Adrenal gland (tissue), 12 donors: ENCODE data around the gene GABRB3. TPM values are rescaled to one million over a fixed set of nuclear protein-coding genes. Genes with fewer than 3 reads are reported as not detected.

Source experiments
- DNase-seq, 7 donors: peaks; one replicate each; pipeline ENCODE4 v3.0.0-alpha.2; 2019 to 2020
- H3K27ac ChIP-seq, 5 donors: fragments of 200-600 bp; sonication (generic) in 4 of 5; 1 replicate in 3 of 5; 2 replicates in 2 of 5; pipeline versions ENCODE4 v1.5.1 to v1.8.0; 2016 to 2020; ENCODE audit warnings: mild to moderate bottlenecking in 1 of 5
- H3K27me3 ChIP-seq: fragments of 200-600 bp; 2 replicates; pipeline ENCODE4 v1.8.0; 2021
- H3K36me3 ChIP-seq, 2 donors: fragments of 200-600 bp; replicated peaks in 1 of 2; 1 replicate in 1 of 2; 2 replicates in 1 of 2; pipeline versions ENCODE4 v1.5.1 to v1.8.0; 2018 to 2022
- H3K4me1 ChIP-seq, 2 donors: fragments of 200-600 bp; replicated peaks in 1 of 2; 1 replicate in 1 of 2; 2 replicates in 1 of 2; pipeline versions ENCODE4 v1.5.1 to v1.8.0; 2018 to 2021
- H3K4me3 ChIP-seq, 4 donors: fragments of 200-600 bp; sonication (generic) in 3 of 4; one replicate each; pipeline ENCODE4 v1.5.1; 2016 to 2018
- H3K9me3 ChIP-seq, 3 donors: fragments of 200-600 bp; sonication (generic) in 1 of 3; replicated peaks in 1 of 3; 1 replicate in 2 of 3; 2 replicates in 1 of 3; pipeline versions ENCODE4 v1.5.1 to v1.8.0; 2016 to 2021
- POLR2A ChIP-seq, 2 donors: fragments of 450-650 bp; IDR thresholded peaks; one replicate each; pipeline ENCODE4 v1.6.1; 2017; ENCODE audit warnings: antibody characterized with exemption in 2 of 2, mild to moderate bottlenecking in 2 of 2, moderate library complexity in 1 of 2
- WGBS, 4 donors: extraction: QIAGEN DNeasy Blood & Tissue Kit in 2 of 4; methylation state at CpG; one replicate each; pipeline versions ENCODE4 v1.1.5 to v1.1.7; 2013 to 2017; 5-methylcytosine and 5-hydroxymethylcytosine counted together
- intact Hi-C, 2 donors: fragments of 100-400 bp; cut with DNase I; formaldehyde crosslinking; loops; one replicate each; pipeline versions ENCODE4 v1.14.1 to v1.15.0; 2022 to 2023
- polyA plus RNA-seq, 3 donors: library from polyadenylated mRNA; stranded (reverse); fragments of 200-250 nt in 2 of 3; fragments of 350-450 nt in 1 of 3; fragmentation: Illumina TruSeq in 1 of 3; extraction: RNeasy Lipid Tissue Mini Kit (QIAGEN cat#74804) in 1 of 3; gene quantifications; one replicate each; pipeline ENCODE4 v1.2.3, GENCODE V29; 2013 to 2014
- total RNA-seq, 9 donors: library from RNA; depleted of rRNA in 4 of 9; stranded (reverse); fragments of >200 nt in 4 of 9; fragments of 120-200 nt in 1 of 9; fragmentation: NEBNext Ultra II Directional in 1 of 9; extraction: Animal tissue kit (Norgen Biotek cat#: 25700) in 1 of 9; gene quantifications; one replicate each; pipeline versions ENCODE4 v1.1.0 to v1.2.4, GENCODE V29; 2013 to 2023
- TF ChIP-seq, protein P1 (sequence below), 6 experiments: fragments of 450-650 bp in 4 of 6; fragments of 200-600 bp in 2 of 6; sonication (generic) in 1 of 6; IDR thresholded peaks; 1 replicate in 5 of 6; 2 replicates in 1 of 6; pipeline versions ENCODE4 v1.5.1 to v1.8.0; 2016 to 2021; ENCODE audit warnings: antibody characterized with exemption in 6 of 6, mild to moderate bottlenecking in 2 of 6, moderate library complexity in 1 of 6
- donor health status: healthy with polysubstance abuse.
- donor health status: Bipolar disorder and iron deficiency.
- donor health status: DM: yes; HTN: yes; CAD: no.
- donor health status: DM: no; HTN: no; CAD: no.
- donor health status: DM: no; HTN: no; CAD: no.
- donor health status: DM: yes; HTN: yes; CAD: no.

The GABRB3 gene
- total and polyA plus RNA-seq, 12 donors: 0.95 to 13.3 (median 2.8) TPM

DNA sequence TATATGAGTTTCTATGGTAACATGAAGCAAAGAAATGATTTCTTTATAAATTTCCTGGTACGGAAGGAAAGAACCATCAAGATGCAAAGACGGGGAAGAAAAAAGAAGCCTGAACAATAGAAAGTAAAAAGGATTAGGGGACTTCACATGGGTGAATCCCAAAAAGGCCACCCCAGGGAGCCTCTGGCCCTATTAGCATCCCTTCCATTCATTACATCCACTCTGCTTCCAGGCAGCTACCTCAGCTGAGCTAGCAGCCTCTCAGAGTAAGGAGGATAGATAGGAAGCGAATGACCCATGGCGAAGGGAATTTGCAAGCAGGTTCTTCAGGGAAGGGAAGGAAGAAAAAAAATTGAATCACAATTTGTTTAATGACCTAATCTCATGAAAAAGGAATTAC, 81.6 kb downstream of the GABRB3 start:
- TF ChIP-seq, protein P1, sequence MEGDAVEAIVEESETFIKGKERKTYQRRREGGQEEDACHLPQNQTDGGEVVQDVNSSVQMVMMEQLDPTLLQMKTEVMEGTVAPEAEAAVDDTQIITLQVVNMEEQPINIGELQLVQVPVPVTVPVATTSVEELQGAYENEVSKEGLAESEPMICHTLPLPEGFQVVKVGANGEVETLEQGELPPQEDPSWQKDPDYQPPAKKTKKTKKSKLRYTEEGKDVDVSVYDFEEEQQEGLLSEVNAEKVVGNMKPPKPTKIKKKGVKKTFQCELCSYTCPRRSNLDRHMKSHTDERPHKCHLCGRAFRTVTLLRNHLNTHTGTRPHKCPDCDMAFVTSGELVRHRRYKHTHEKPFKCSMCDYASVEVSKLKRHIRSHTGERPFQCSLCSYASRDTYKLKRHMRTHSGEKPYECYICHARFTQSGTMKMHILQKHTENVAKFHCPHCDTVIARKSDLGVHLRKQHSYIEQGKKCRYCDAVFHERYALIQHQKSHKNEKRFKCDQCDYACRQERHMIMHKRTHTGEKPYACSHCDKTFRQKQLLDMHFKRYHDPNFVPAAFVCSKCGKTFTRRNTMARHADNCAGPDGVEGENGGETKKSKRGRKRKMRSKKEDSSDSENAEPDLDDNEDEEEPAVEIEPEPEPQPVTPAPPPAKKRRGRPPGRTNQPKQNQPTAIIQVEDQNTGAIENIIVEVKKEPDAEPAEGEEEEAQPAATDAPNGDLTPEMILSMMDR (IDR thresholded peaks at IDR 0.05): no peak
- no peak for TF ChIP-seq POLR2A (IDR thresholded peaks at IDR 0.05)
- WGBS, 4 donors: 59 to 69% (median 63%) methylated on average over 4 of the region's 4 CpGs
- no peaks in the 10 kb centered on the region for H3K4me1 ChIP-seq
- no peak for DNase-seq
- no peak overlapping the region for H3K4me3 ChIP-seq
- no peak overlapping the region for H3K27ac ChIP-seq
- intact Hi-C loops: no loop called here
- no peaks in the 10 kb centered on the region for H3K36me3 ChIP-seq
- H3K27me3 ChIP-seq: no peaks in the 10 kb centered on the region
- no peaks in the 10 kb centered on the region for H3K9me3 ChIP-seq

DNA sequence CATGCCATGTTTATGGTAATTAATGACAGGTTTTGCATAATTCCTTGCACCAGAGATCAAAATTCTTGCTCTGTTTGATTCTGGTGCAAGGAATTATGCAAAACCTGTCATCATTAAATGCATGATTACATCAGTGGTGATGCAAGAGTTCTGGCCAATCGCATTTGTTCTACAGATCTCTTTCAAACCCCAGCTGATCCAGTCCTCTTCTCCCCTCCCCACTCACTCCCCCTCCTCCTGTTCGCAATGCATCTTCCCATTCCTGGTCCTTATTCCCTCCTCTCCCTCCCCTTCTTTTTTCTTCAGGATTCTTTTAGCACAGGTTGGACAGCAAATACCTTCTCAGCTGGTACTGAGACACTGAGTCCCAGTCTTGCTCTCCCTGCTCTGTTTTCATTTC, 82.1 kb downstream of the GABRB3 start:
- no peaks in the 10 kb centered on the region for H3K36me3 ChIP-seq
- H3K9me3 ChIP-seq: no peaks in the 10 kb centered on the region
- TF ChIP-seq, protein P1 (IDR thresholded peaks at IDR 0.05): no peak
- no peak for TF ChIP-seq POLR2A (IDR thresholded peaks at IDR 0.05)
- WGBS, 4 donors: 49 to 59% (median 52%) methylated on average over 2 of the region's 2 CpGs
- no peaks in the 10 kb centered on the region for H3K4me1 ChIP-seq
- intact Hi-C loops: no loop called here
- no peak for DNase-seq
- H3K4me3 ChIP-seq: no peak overlapping the region
- no peak overlapping the region for H3K27ac ChIP-seq
- H3K27me3 ChIP-seq: no peaks in the 10 kb centered on the region

DNA sequence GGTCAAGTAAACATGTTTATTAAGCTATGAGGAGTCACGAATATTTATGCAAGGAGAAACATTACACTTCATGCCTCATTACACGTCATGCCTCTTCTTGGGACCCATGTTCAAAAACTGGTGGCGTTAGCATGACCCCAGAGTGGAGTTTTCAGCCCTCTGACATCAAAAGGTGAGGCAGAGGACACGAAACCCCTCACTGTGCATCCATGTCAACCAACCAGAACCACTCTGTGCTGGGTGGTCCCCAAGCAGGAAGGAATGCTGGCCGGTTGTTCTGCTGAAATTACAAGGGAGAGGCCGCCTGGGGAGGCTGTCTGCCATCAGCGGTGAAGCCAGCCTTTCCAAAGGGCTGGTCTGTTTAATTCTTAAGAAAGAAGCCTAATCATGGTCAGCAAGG, 83.4 kb downstream of the GABRB3 start:
- H3K27me3 ChIP-seq: no peaks in the 10 kb centered on the region
- no peak overlapping the region for H3K27ac ChIP-seq
- H3K4me1 ChIP-seq: no peaks in the 10 kb centered on the region
- no peaks in the 10 kb centered on the region for H3K36me3 ChIP-seq
- no peaks in the 10 kb centered on the region for H3K9me3 ChIP-seq
- no peak for DNase-seq
- 53 to 63% (median 57%) methylated on average over 6 to 7 of the region's 7 CpGs for WGBS, 4 donors
- no peak for TF ChIP-seq POLR2A (IDR thresholded peaks at IDR 0.05)
- TF ChIP-seq, protein P1 (IDR thresholded peaks at IDR 0.05): no peak
- intact Hi-C loops: no loop called here
- no peak overlapping the region for H3K4me3 ChIP-seq

DNA sequence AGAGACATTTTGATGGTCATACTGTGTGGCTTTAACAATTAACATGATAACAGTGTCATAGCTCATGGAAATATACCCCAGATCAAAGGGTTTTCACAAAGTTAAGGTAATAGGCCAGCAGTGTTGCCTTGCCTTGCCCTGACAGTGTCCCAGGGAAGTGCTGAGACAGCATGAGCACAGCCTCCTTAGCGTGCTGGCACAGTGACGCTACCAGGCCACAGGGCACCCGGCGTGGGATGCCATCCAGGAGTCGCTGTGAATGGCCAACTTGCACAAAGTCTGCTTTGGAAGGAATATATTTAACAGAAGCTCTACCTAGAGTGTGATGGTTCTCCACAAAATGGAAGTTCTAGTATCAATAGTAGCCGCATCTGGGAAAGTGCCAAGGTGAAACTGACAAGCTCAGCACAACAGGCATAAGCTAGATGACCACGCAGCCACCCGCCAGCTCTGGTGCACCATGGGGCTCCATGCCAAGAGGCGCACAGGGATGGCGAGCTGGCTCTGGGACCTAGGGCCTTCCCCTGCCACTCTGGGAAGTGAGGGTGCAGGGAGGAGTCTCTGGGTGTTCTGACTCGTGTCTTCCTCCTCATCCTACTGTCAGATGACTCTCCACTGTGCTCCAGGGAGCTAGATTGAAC, 86.2 kb downstream of the GABRB3 start:
- TF ChIP-seq, protein P1 (IDR thresholded peaks at IDR 0.05): no peak
- no peak for TF ChIP-seq POLR2A (IDR thresholded peaks at IDR 0.05)
- Histone ChIP-seq H3K27me3 (no peaks in the 10 kb centered on the region), H3K36me3 (no peaks in the 10 kb centered on the region), H3K4me1 (no peaks in the 10 kb centered on the region), H3K4me3 (no peak overlapping the region), H3K27ac (no peak overlapping the region), H3K9me3 (no peaks in the 10 kb centered on the region)
- intact Hi-C loops: no loop called here
- DNase-seq: no peak
- 81 to 85% (median 83%) methylated on average over 10 to 11 of the region's 11 CpGs for WGBS, 4 donors
